Subcutaneous abdominal adipose tissue (tissue), 5 donors: Measurements from ENCODE around the gene MOB3A.

Source experiments
- H3K27ac ChIP-seq: one replicate; pipeline ENCODE4 v1.7.0; 2013; ENCODE audit warnings: low read depth, mild to moderate bottlenecking, inconsistent platforms, low read length, moderate library complexity
- H3K27me3 ChIP-seq, 5 donors: one replicate each; pipeline ENCODE4 v1.7.0; 2013; ENCODE audit warnings: low read length in 5 of 5, inconsistent platforms in 1 of 5; ENCODE audit not compliant: control insufficient read depth in 5 of 5, insufficient read depth in 4 of 5
- H3K36me3 ChIP-seq, 5 donors: one replicate each; pipeline ENCODE4 v1.7.0; 2013; ENCODE audit warnings: low read length in 5 of 5; ENCODE audit not compliant: control insufficient read depth in 5 of 5, insufficient read depth in 5 of 5
- H3K4me1 ChIP-seq, 5 donors: one replicate each; pipeline ENCODE4 v1.7.0; 2013; ENCODE audit warnings: low read length in 5 of 5, mild to moderate bottlenecking in 3 of 5, moderate library complexity in 1 of 5; ENCODE audit not compliant: control insufficient read depth in 5 of 5, insufficient read depth in 5 of 5
- H3K4me3 ChIP-seq, 5 donors: one replicate each; pipeline ENCODE4 v1.7.0; 2013; ENCODE audit warnings: low read length in 5 of 5, low read depth in 1 of 5
- H3K9ac ChIP-seq, 5 donors: one replicate each; pipeline ENCODE4 v1.7.0; 2013; ENCODE audit warnings: low read length in 5 of 5, mild to moderate bottlenecking in 4 of 5, moderate library complexity in 3 of 5
- H3K9me3 ChIP-seq, 5 donors: one replicate each; pipeline ENCODE4 v1.7.0; 2013; ENCODE audit warnings: low read length in 5 of 5; ENCODE audit not compliant: control insufficient read depth in 5 of 5
- donor health status: healthy.
- donor health status: healthy.
- donor health status: healthy.
- donor health status: healthy.
- donor health status: healthy.

MOB3A gene

DNA sequence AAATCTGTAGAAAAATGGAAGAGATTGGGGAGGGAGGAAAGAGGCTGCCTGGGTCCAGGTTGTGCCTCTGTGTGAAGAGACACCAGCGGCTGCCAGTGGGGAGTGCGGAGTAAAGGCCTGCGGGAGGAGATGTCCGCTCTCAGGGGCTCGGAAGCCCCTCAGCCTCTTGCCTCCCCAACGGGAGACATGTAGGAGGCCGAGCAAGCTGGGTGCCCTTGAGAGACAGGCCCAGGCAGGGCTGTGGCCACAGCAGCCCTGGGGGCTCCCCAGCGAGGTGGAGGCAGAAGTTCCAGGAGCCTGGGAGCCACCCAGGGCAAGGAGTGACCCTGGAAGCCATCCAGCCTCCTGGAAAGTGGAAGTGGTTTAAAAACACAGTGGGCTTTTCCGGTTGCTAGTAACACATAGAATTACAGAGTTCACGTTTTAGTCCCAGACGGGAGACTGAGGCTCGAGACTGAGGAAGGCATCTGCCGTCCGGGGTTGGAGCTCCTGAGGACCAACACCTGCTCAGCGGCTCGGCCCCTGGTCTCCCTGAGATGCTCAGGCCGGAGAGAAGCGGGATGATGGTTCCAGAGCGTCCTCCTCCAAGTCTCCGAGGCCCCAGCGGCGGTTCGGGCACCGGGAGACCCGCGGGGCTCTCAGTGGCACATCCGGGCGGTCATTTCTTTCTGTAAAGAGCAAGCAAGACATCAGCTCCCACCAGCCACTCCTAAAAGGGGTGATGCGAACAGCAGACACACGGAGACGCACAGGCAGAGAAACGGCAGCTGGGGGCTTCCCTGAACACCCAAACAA, 23.2 kb downstream of the MOB3A start:
- H3K27ac ChIP-seq: no peak overlapping the region
- H3K36me3 ChIP-seq: peaks cover 0 to 59% (median 55%) of the 10 kb centered on the region in 5 donors
- no peak overlapping the region for H3K9ac ChIP-seq
- H3K27me3 ChIP-seq: no peaks in the 10 kb centered on the region
- H3K9me3 ChIP-seq: no peaks in the 10 kb centered on the region
- H3K4me3 ChIP-seq: no peak overlapping the region
- peaks cover 2 to 25% (median 17%) of the 10 kb centered on the region in 5 donors for H3K4me1 ChIP-seq

DNA sequence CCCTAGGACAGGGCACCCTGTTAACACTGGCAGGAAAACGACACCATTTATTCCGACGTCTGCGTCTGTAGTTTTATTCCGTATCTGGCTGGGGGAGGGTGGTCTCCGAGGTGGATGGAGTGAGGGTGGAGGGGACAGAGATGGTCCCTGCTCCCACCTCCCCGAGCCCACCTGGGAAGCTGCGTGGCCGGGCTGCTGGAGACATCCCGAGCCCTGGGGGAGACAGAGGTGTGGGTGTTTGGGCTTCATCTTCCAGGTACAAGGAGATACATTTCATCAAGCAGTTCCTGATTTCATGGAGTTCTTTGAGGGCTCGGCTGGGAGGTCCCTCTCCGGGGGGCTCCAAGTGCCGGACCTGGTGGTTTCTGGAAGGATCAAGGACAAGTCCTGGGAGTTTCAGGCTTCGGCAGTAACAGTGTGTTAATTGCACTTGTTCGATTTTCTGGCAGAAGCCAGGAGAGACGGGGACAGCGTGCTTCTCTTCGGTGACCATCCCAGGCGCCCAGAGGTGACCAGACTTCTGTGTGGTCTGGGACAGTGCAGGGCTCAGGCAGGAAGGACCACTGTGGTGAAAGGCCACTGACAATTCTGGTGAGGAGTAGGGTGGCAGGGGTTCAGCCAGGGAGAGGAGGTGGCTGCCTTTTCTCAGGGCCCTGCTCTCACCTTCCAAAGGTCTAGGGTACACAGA, 25.0 kb downstream of the MOB3A start:
- Histone ChIP-seq H3K4me3 (no peak overlapping the region), H3K27me3 (no peaks in the 10 kb centered on the region), H3K4me1 (peaks cover 2 to 25% (median 17%) of the 10 kb centered on the region in 5 donors), H3K9ac (no peak overlapping the region), H3K36me3 (peaks cover 0 to 41% (median 37%) of the 10 kb centered on the region in 5 donors), H3K27ac (no peak overlapping the region), H3K9me3 (no peaks in the 10 kb centered on the region)

DNA sequence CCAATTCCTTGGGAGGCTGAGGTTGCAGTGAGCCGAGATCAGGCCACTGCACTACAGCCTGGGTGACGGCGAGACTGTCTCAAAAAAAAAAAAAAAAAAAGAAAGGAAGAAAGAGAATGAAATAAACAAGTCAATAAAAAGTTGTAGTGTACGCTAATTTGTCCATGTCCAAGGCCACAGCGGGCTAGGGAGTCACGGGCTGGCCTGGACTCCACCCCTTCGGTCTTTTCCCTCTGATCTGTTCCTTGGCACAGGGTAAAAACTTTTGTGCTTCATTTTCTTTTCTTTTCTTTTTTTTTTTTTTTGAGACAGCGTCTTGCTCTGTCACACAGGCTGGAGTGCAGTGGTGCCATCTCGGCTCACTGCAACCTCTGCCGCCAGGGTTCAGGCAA, 25.7 kb downstream of the MOB3A start:
- Histone ChIP-seq H3K27ac (peak overlapping the region; percentile 30), H3K36me3 (peaks cover 0 to 34% (median 32%) of the 10 kb centered on the region in 5 donors)

DNA sequence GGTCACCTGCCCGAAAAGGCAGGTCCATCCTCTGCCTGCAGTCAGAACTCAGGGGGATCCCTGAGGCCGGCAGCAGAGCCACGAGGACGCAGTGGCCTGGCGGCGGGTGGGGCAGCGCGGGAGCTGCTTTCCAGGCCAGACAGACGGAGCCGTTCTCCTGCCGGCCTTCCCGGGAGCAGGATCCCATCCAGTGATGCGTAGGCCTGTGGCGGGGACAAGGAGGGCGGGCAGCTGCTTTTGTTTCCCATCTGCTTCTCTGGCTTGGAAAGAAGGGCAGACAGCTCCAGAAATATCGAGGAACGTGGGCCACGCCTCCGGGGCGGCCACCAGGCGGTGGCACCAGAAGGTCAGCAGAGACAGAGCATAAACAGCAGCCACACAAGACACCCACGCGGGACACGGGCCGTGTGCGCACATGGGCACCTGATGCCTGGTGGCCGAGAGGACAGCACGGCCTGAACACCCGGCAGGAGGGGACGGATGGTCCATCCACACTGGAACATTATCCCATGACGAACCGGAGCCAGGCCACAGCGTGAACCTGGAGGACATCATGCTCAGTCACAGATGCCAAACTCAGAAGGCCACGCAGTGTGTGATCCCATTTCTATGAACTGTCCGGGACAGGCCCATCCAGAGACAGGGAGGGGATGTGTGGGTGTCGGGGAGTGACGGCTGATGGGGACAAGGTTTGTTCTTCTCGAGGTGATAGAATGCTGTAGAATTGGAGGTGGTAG, 31.2 kb downstream of the MOB3A start:
- Histone ChIP-seq H3K36me3 (no peaks in the 10 kb centered on the region), H3K27ac (peak overlapping the region; percentile 65), H3K9ac (peak overlapping the region in 1 of 5 donors; percentile 29), H3K4me1 (peaks cover 9 to 45% (median 40%) of the 10 kb centered on the region in 5 donors), H3K4me3 (peak overlapping the region in 1 of 5 donors; percentile 31), H3K27me3 (no peaks in the 10 kb centered on the region), H3K9me3 (no peaks in the 10 kb centered on the region)

More for the DNA sequence above, 25.7 kb downstream of the MOB3A start:
- H3K9me3 ChIP-seq: no peaks in the 10 kb centered on the region
- no peak overlapping the region for H3K4me3 ChIP-seq
- H3K4me1 ChIP-seq: peaks cover 2 to 25% (median 17%) of the 10 kb centered on the region in 5 donors
- no peaks in the 10 kb centered on the region for H3K27me3 ChIP-seq
- no peak overlapping the region for H3K9ac ChIP-seq

DNA sequence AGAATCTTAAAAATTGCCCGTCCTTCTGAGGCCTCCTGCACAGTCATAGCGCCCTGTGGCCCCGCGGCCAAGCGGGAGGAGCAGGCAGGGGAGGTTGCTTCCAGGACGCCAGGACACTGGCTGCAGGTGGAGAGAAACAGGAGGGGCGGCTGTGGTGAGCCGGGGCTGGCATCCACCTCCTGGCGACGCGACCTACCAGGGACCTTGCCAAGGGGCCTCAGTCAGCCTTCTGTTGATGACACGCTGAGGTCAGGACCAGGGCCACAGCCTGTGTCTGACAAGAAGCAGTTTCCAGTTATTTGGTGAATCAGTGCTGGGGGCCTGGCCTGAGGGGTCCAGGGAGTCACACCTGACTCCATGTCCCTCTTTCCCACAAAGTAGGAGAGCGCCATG, 31.7 kb downstream of the MOB3A start:
- Histone ChIP-seq H3K4me1 (peaks cover 11 to 45% (median 40%) of the 10 kb centered on the region in 5 donors), H3K9ac (no peak overlapping the region), H3K27ac (peak overlapping the region; percentile 65), H3K36me3 (no peaks in the 10 kb centered on the region), H3K9me3 (no peaks in the 10 kb centered on the region), H3K27me3 (no peaks in the 10 kb centered on the region), H3K4me3 (no peak overlapping the region)

DNA sequence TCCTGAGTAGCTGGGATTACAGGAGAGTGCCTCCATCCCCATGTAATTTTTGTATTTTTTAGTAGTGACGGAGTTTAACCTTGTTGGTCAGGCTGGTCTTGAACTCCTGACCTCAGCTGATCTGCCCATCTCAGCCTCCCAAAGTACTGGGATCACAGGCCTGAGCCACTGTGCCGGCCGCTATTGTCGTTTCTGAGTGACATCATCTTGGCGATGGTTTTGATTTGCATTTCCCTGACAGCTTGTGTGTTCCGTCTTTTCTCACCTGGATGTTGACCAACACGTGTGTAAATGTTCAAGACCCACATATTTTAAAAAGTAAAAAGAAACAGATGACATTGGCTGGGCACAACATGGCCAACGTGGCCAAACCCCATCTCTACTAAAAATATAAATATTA, 32.3 kb downstream of the MOB3A start:
- Histone ChIP-seq H3K27ac (no peak overlapping the region), H3K4me3 (no peak overlapping the region), H3K4me1 (peaks cover 12 to 47% (median 43%) of the 10 kb centered on the region in 5 donors), H3K27me3 (no peaks in the 10 kb centered on the region), H3K9ac (no peak overlapping the region), H3K36me3 (no peaks in the 10 kb centered on the region), H3K9me3 (no peaks in the 10 kb centered on the region)

DNA sequence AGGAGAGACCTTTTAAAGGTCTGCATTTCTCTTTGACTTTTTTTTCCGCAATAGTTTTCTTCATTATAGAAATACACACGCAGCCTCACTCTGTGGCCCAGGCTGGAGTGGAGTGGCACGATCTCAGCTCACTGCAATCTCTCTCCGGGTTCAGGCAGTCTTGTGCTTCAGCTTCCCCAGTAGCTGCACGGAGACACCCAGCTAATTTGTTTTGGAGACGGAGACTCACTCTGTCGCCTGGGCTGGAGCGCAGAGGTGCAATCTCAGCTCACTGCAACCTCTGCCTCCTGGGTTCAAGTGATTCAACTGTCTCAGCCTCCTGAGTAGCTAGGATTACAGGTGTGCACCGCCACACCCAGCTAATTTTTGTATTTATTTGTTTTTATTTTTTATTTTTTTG, 33.4 kb downstream of the MOB3A start:
- Histone ChIP-seq H3K27me3 (no peaks in the 10 kb centered on the region), H3K36me3 (no peaks in the 10 kb centered on the region), H3K4me3 (no peak overlapping the region), H3K4me1 (peaks cover 12 to 49% (median 45%) of the 10 kb centered on the region in 5 donors), H3K27ac (no peak overlapping the region), H3K9ac (peak overlapping the region in 1 of 5 donors; percentile 86), H3K9me3 (no peaks in the 10 kb centered on the region)

DNA sequence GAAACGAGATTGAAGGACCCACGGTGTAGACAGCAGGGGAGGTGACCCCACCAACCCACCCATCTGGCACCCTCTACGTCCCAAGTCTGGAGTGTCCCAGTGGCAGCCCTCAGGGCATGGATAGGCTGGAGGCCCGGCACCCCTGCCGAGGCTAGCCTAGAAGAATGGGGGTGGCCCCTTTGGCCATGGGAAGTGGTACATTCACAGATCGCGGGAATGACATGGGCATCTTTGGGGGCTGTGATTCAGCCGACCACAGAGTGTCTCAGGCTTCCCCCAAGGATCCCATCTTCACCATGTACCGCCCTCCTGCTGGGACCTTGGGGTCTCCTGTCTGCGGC, 33.8 kb downstream of the MOB3A start:
- Histone ChIP-seq H3K4me3 (peak overlapping the region; percentile 46 to 79 (median 74)), H3K27me3 (no peaks in the 10 kb centered on the region), H3K4me1 (peaks cover 12 to 51% (median 49%) of the 10 kb centered on the region in 5 donors), H3K36me3 (no peaks in the 10 kb centered on the region), H3K27ac (peak overlapping the region; percentile 99), H3K9ac (peak overlapping the region in 2 of 5 donors; percentile 81 to 86), H3K9me3 (no peaks in the 10 kb centered on the region)

DNA sequence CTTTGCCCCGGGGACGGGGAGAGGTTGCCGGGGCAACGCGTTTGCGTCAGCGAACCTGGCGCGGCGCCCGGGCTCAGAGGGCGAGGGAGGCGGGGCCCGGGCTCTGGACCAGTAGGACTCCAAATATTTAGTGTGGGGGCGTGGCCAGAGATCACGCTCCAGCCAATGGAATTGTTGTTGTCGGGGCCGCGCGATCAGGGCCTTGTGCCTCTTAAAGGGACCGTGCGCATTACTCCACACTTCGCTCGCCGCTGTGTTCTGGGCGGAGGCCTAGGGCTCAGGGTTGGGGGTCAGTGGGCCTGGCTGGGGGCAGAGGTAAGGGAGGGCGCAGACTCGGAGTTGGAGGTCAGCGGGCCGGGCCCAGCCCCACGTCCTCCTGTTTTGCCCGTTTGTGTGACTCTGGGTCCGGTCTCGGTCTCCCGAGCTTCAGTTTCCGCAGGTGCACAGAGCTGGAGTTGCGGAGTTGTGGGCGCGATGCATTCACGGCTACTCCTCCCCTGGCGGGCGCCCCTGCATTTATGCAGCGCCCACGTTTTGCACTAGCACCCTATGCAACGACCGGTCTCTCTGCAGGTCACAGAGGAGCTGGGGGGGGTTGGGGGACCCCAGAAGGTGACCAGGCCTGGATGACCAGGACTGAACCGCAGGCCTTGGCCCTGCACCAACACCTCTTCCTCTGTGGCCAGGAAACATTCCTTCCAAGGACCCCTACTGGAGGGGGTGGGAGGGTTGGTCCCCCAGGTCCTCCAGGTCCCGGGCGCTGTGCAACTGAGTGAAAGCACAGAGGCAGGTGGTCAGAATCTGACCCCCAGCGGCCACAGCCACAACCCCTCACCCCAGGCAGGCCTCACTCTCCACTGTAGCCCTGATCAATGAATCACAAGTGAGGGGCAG, 34.4 kb downstream of the MOB3A start:
- H3K9me3 ChIP-seq: no peaks in the 10 kb centered on the region
- peak overlapping the region in 4 of 5 donors; percentile 59 to 88 (median 84) for H3K9ac ChIP-seq
- peak overlapping the region; percentile 99 for H3K27ac ChIP-seq
- H3K4me3 ChIP-seq: peak overlapping the region; percentile 46 to 79 (median 74)
- no peaks in the 10 kb centered on the region for H3K36me3 ChIP-seq
- H3K4me1 ChIP-seq: peaks cover 12 to 58% (median 52%) of the 10 kb centered on the region in 5 donors
- H3K27me3 ChIP-seq: no peaks in the 10 kb centered on the region
